ENCODE data around the gene GRM4. TPM values are rescaled to one million over a fixed set of nuclear protein-coding genes. Genes with fewer than 3 reads are reported as not detected.

Gene GRM4
- total and polyA plus RNA-seq, 10 of the 15 experiments (the other 5 are each of a cell fraction or from before 2014, with no cell fraction given): 0.01 to 0.31 (median 0.05) TPM; not detected in 2

DNA sequence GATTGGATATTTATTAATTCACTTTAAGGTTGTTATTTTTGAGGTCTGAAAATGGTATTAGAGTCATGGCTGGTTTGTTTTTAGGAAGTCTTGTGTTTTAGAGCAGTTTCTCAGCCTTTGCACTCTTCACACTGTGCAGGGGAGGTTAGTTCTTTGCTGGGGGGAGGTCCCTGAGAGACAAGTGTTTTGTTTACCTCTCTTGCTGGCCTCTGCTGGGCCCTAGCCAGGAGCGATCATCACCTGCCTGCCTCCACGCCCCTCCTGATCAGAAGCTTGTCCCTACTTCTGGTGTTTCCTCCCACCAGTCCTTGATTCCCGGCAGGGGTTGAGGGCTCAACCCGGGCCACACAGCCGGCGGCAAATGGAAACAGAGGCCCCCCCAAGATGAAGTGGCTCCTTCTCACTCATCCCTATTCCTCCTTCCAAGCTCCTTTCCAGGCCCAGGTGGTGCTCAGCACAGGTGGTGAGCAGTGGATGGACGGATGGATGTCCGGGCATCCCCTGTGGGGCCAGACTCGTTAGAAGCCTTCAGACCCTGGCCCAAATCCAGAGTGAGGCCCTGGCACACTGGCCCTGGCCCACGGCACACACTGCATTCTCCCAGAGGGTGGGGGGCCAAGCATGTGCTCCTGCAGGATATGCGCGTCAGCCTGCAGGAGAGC, 51.3 kb downstream of the GRM4 start:
- no TSS peak for BruUV-seq (replicated peaks)
- TF ChIP-seq FOS (IDR thresholded peaks at IDR 0.05; ENCODE audit: borderline replicate concordance, extremely low read depth, insufficient read length) (no peak), MXI1 (IDR thresholded peaks at IDR 0.05; ENCODE audit: low read depth, low read length) (no peak), BMI1 (IDR thresholded peaks at IDR 0.05; ENCODE audit: borderline replicate concordance) (no peak), KAT2A (conservative IDR thresholded peaks at IDR 0.05; ENCODE audit: control insufficient read depth, low read depth, low read length) (no peak), TARDBP (IDR thresholded peaks at IDR 0.05; ENCODE audit: borderline replicate concordance) (no peak), FOXM1 (IDR thresholded peaks at IDR 0.05; ENCODE audit: low read depth, low read length) (no peak), LARP7 (IDR thresholded peaks at IDR 0.05) (no peak), ZNF384 (IDR thresholded peaks at IDR 0.05; ENCODE audit: borderline replicate concordance, low read depth, low read length) (no peak), IRF4 (IDR thresholded peaks at IDR 0.05; ENCODE audit: low read depth, low read length) (no peak), GATAD2B (conservative IDR thresholded peaks at IDR 0.05; ENCODE audit: low read depth) (no peak), YY1 (IDR thresholded peaks at IDR 0.05; ENCODE audit: low read depth, low read length) (no peak), ZBED1 (IDR thresholded peaks at IDR 0.05; ENCODE audit: borderline replicate concordance) (no peak)
- TF ChIP-seq, protein P1, sequence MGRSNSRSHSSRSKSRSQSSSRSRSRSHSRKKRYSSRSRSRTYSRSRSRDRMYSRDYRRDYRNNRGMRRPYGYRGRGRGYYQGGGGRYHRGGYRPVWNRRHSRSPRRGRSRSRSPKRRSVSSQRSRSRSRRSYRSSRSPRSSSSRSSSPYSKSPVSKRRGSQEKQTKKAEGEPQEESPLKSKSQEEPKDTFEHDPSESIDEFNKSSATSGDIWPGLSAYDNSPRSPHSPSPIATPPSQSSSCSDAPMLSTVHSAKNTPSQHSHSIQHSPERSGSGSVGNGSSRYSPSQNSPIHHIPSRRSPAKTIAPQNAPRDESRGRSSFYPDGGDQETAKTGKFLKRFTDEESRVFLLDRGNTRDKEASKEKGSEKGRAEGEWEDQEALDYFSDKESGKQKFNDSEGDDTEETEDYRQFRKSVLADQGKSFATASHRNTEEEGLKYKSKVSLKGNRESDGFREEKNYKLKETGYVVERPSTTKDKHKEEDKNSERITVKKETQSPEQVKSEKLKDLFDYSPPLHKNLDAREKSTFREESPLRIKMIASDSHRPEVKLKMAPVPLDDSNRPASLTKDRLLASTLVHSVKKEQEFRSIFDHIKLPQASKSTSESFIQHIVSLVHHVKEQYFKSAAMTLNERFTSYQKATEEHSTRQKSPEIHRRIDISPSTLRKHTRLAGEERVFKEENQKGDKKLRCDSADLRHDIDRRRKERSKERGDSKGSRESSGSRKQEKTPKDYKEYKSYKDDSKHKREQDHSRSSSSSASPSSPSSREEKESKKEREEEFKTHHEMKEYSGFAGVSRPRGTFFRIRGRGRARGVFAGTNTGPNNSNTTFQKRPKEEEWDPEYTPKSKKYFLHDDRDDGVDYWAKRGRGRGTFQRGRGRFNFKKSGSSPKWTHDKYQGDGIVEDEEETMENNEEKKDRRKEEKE (IDR thresholded peaks at IDR 0.05): no peak
- TF ChIP-seq, protein P2, sequence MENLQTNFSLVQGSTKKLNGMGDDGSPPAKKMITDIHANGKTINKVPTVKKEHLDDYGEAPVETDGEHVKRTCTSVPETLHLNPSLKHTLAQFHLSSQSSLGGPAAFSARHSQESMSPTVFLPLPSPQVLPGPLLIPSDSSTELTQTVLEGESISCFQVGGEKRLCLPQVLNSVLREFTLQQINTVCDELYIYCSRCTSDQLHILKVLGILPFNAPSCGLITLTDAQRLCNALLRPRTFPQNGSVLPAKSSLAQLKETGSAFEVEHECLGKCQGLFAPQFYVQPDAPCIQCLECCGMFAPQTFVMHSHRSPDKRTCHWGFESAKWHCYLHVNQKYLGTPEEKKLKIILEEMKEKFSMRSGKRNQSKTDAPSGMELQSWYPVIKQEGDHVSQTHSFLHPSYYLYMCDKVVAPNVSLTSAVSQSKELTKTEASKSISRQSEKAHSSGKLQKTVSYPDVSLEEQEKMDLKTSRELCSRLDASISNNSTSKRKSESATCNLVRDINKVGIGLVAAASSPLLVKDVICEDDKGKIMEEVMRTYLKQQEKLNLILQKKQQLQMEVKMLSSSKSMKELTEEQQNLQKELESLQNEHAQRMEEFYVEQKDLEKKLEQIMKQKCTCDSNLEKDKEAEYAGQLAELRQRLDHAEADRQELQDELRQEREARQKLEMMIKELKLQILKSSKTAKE (IDR thresholded peaks at IDR 0.05; ENCODE audit: low read depth, poor library complexity, severe bottlenecking): no peak
- TF ChIP-seq, protein P3, sequence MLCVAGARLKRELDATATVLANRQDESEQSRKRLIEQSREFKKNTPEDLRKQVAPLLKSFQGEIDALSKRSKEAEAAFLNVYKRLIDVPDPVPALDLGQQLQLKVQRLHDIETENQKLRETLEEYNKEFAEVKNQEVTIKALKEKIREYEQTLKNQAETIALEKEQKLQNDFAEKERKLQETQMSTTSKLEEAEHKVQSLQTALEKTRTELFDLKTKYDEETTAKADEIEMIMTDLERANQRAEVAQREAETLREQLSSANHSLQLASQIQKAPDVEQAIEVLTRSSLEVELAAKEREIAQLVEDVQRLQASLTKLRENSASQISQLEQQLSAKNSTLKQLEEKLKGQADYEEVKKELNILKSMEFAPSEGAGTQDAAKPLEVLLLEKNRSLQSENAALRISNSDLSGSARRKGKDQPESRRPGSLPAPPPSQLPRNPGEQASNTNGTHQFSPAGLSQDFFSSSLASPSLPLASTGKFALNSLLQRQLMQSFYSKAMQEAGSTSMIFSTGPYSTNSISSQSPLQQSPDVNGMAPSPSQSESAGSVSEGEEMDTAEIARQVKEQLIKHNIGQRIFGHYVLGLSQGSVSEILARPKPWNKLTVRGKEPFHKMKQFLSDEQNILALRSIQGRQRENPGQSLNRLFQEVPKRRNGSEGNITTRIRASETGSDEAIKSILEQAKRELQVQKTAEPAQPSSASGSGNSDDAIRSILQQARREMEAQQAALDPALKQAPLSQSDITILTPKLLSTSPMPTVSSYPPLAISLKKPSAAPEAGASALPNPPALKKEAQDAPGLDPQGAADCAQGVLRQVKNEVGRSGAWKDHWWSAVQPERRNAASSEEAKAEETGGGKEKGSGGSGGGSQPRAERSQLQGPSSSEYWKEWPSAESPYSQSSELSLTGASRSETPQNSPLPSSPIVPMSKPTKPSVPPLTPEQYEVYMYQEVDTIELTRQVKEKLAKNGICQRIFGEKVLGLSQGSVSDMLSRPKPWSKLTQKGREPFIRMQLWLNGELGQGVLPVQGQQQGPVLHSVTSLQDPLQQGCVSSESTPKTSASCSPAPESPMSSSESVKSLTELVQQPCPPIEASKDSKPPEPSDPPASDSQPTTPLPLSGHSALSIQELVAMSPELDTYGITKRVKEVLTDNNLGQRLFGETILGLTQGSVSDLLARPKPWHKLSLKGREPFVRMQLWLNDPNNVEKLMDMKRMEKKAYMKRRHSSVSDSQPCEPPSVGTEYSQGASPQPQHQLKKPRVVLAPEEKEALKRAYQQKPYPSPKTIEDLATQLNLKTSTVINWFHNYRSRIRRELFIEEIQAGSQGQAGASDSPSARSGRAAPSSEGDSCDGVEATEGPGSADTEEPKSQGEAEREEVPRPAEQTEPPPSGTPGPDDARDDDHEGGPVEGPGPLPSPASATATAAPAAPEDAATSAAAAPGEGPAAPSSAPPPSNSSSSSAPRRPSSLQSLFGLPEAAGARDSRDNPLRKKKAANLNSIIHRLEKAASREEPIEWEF (IDR thresholded peaks at IDR 0.05; ENCODE audit: insufficient replicate concordance, low read depth, low read length): no peak

More for the DNA sequence above, 51.3 kb downstream of the GRM4 start:
- Histone ChIP-seq H3K36me3 (ENCODE audit: control insufficient read depth in 2 of 2, insufficient read depth in 2 of 2, low read length in 1 of 2) (no peaks in the 10 kb centered on the region), H3K9ac (ENCODE audit: control insufficient read depth, insufficient read depth, low read length) (no peak overlapping the region), H3K4me2 (ENCODE audit: control insufficient read depth, insufficient read depth) (no peak overlapping the region), H3K4me3 (no peak overlapping the region), H3K79me2 (ENCODE audit: control insufficient read depth, insufficient read depth, low read length) (no peaks in the 10 kb centered on the region), H3K27me3 (replicated peaks in 1 of 2; ENCODE audit: control insufficient read depth in 2 of 2, insufficient read depth in 2 of 2, low read length in 1 of 2) (peaks cover 0 to 4% of the 10 kb centered on the region in 2 experiments; a peak in 3 of 4 replicates), H4K20me1 (ENCODE audit: control insufficient read depth, insufficient read depth) (no peaks in the 10 kb centered on the region), H2AFZ (ENCODE audit: control insufficient read depth, low read depth, low read length) (no peak overlapping the region), H3K4me1 (ENCODE audit: control insufficient read depth, insufficient read depth, low read length) (no peaks in the 10 kb centered on the region), H3K9me3 (replicated peaks; ENCODE audit: control insufficient read depth, insufficient read depth, low read length) (no peaks in the 10 kb centered on the region), H3K27ac (ENCODE audit: control insufficient read depth, insufficient read depth) (no peak overlapping the region)
- 15% methylated on average over 12 of the region's 12 CpGs for WGBS (ENCODE audit: insufficient coverage, insufficient replicate concordance, low lambda C conversion rate, missing lambda C conversion rate)
- CTCF ChIA-PET: no interaction called here
- POLR2A ChIA-PET: no interaction called here
- ATAC-seq: no peak
- intact Hi-C loops (cut with micrococcal nuclease; ENCODE audit: unreplicated experiment) (no loop called here), in situ Hi-C loops (cut with MboI) (no loop called here)
- SMC1A ChIA-PET (ENCODE audit: uncharacterized antibody, unreplicated experiment): no interaction called here
- RAD21 ChIA-PET (ENCODE audit: unreplicated experiment): no interaction called here
- no peak for FAIRE-seq
- no peak for DNase-seq (ENCODE audit: low read depth, low spot score)

Measured in GM12878 (cell line).